RKO (cell line): ENCODE results near the gene IRAK1BP1.
"Not testable (repeated sequence)": the region's sequence is repeated elsewhere in the genome, so short reads cannot be mapped to it uniquely, and the experiment has no call there.

Source experiments
- DNase-seq: peaks from one replicate; pipeline ENCODE4 v3.0.0-alpha.2; 2016; ENCODE audit warnings: low spot score

The IRAK1BP1 gene

GRCh38 chr6:78889901-78890300 lies 22.6 kb downstream of the IRAK1BP1 start:
- not testable (repeated sequence) for DNase-seq

- DNase-seq, result no peak
Observed at GRCh38 chr6:78896227-78896626, 28.9 kb downstream of the IRAK1BP1 start.

- no peak for DNase-seq
Observed at GRCh38 chr6:78908621-78909020, 41.3 kb downstream of the IRAK1BP1 start.

- DNase-seq, result no peak
Observed at GRCh38 chr6:78909391-78909790, 42.0 kb downstream of the IRAK1BP1 start.

- DNase-seq, result no peak
Observed at GRCh38 chr6:78910010-78910409, 42.7 kb downstream of the IRAK1BP1 start.

GRCh38 chr6:78910591-78911171 lies 43.3 kb downstream of the IRAK1BP1 start:
- DNase-seq, result no peak

- DNase-seq, result no peak
Observed at GRCh38 chr6:78911218-78911940, 44.0 kb downstream of the IRAK1BP1 start.

- no peak for DNase-seq
Observed at GRCh38 chr6:78916411-78916810, 49.1 kb downstream of the IRAK1BP1 start.

- DNase-seq, result no peak
Observed at GRCh38 chr6:78917788-78918187, 50.4 kb downstream of the IRAK1BP1 start.

GRCh38 chr6:78921168-78921567 lies 53.8 kb downstream of the IRAK1BP1 start:
- not testable (repeated sequence) for DNase-seq

- no peak for DNase-seq
Observed at GRCh38 chr6:78925317-78925716, 58.0 kb downstream of the IRAK1BP1 start.

- no peak for DNase-seq
Observed at GRCh38 chr6:78935553-78935952, 68.2 kb downstream of the IRAK1BP1 start.

- no peak for DNase-seq
Observed at GRCh38 chr6:78936515-78936914, 69.2 kb downstream of the IRAK1BP1 start.

GRCh38 chr6:78942446-78942845 lies 75.1 kb downstream of the IRAK1BP1 start:
- no peak for DNase-seq

- DNase-seq, result no peak
Observed at GRCh38 chr6:78947529-78947928, 80.2 kb downstream of the IRAK1BP1 start.

GRCh38 chr6:78947962-78948361 lies 80.6 kb downstream of the IRAK1BP1 start:
- DNase-seq, result no peak

- no peak for DNase-seq
Observed at GRCh38 chr6:78948785-78949184, 81.4 kb downstream of the IRAK1BP1 start.

- DNase-seq, result no peak
Observed at GRCh38 chr6:78952362-78952761, 85.0 kb downstream of the IRAK1BP1 start.
